GM23248 (cell line): Measurements from ENCODE around the gene SCLT1. TPM values are rescaled to one million over a fixed set of nuclear protein-coding genes. Genes with fewer than 3 reads are reported as not detected.

Experiments used
- DNase-seq: peaks from one replicate; pipeline ENCODE4 v3.0.0-alpha.2; 2015
- H2AFZ ChIP-seq: fragments of 200-600 bp; sonication (generic); 2 replicates; pipeline ENCODE4 v1.6.1; 2016; ENCODE audit warnings: antibody characterized with exemption
- H3F3A ChIP-seq: fragments of 200-600 bp; sonication (generic); 2 replicates; pipeline ENCODE4 v1.6.1; 2016; ENCODE audit warnings: mild to moderate bottlenecking, antibody characterized with exemption, mixed run types; ENCODE audit not compliant: insufficient read depth
- H3K27ac ChIP-seq: fragments of 200-600 bp; sonication (generic); 2 replicates; pipeline ENCODE4 v1.5.1; 2016; ENCODE audit warnings: mild to moderate bottlenecking
- H3K27me3 ChIP-seq: fragments of 200-600 bp; sonication (generic); replicated peaks from 2 replicates; pipeline ENCODE4 v1.6.1; 2016; ENCODE audit warnings: mild to moderate bottlenecking; ENCODE audit not compliant: insufficient read depth
- H3K36me3 ChIP-seq: fragments of 200-600 bp; sonication (generic); 2 replicates; pipeline ENCODE4 v1.6.1; 2016; ENCODE audit warnings: low read depth, mild to moderate bottlenecking
- H3K4me1 ChIP-seq: fragments of 200-600 bp; sonication (generic); 2 replicates; pipeline ENCODE4 v1.6.1; 2016; ENCODE audit warnings: mild to moderate bottlenecking; ENCODE audit not compliant: insufficient read depth
- H3K4me2 ChIP-seq: fragments of 200-600 bp; sonication (generic); one replicate; pipeline ENCODE4 v1.6.1; 2016; ENCODE audit warnings: mild to moderate bottlenecking; ENCODE audit not compliant: unreplicated experiment
- H3K4me3 ChIP-seq: fragments of 200-600 bp; sonication (generic); 2 replicates; pipeline ENCODE4 v1.5.1; 2016; ENCODE audit warnings: mild to moderate bottlenecking
- H3K79me2 ChIP-seq: fragments of 200-600 bp; sonication (generic); 2 replicates; pipeline ENCODE4 v1.6.1; 2016; ENCODE audit warnings: mild to moderate bottlenecking; ENCODE audit not compliant: insufficient read depth
- H3K9ac ChIP-seq: fragments of 200-600 bp; sonication (generic); 2 replicates; pipeline ENCODE4 v1.6.1; 2016; ENCODE audit warnings: mild to moderate bottlenecking
- H3K9me2 ChIP-seq: fragments of 200-600 bp; sonication (generic); 2 replicates; pipeline ENCODE4 v1.6.1; 2016; ENCODE audit warnings: mixed run types, mild to moderate bottlenecking, moderate library complexity; ENCODE audit not compliant: insufficient read depth
- H3K9me3 ChIP-seq: fragments of 200-600 bp; sonication (generic); one replicate; pipeline ENCODE4 v1.6.1; 2017; ENCODE audit warnings: low read depth
- H4K20me1 ChIP-seq: fragments of 200-600 bp; sonication (generic); 2 replicates; pipeline ENCODE4 v1.6.0; 2016; ENCODE audit not compliant: insufficient read depth
- EZH2 ChIP-seq: fragments of 200-600 bp; sonication (generic); IDR thresholded peaks from 2 replicates; pipeline ENCODE4 v1.6.1; 2018; ENCODE audit warnings: antibody characterized with exemption, mild to moderate bottlenecking; ENCODE audit not compliant: insufficient read depth, poor library complexity, severe bottlenecking
- EZH2phosphoT487 ChIP-seq: fragments of 200-600 bp; sonication (generic); IDR thresholded peaks from 2 replicates; pipeline ENCODE4 v1.6.1; 2018; ENCODE audit warnings: antibody characterized with exemption, moderate library complexity, mild to moderate bottlenecking, low read depth; ENCODE audit not compliant: insufficient read depth
- WGBS, 2 experiments: methylation state at CpG; one replicate each; pipeline ENCODE4 v1.1.6; 2015 to 2017; ENCODE audit warnings: low lambda C conversion rate in 2 of 2, low coverage in 1 of 2; ENCODE audit errors: missing lambda C conversion rate in 2 of 2; 5-methylcytosine and 5-hydroxymethylcytosine counted together
- in situ Hi-C: fragments of 300-500 bp; cut with MboI; formaldehyde crosslinking; loops from 2 replicates; pipeline ENCODE4 v1.15.0; 2020
- polyA plus RNA-seq: library from polyadenylated mRNA; unstranded; fragments of >200 nt; fragmentation: Nextera tagmentation; extraction: Ambion mirVana; gene quantifications from 2 replicates; pipeline ENCODE4 v1.2.1, GENCODE V29; 2016
- total RNA-seq: library from RNA; depleted of rRNA; stranded (reverse); fragments of >200 nt; shearing (Covaris generic); gene quantifications from 2 replicates; pipeline ENCODE4 v1.2.3, GENCODE V29; 2014

SCLT1 gene
- total and polyA plus RNA-seq, 2 experiments from 2014 or later, result 7.3 to 9.0 TPM

DNA sequence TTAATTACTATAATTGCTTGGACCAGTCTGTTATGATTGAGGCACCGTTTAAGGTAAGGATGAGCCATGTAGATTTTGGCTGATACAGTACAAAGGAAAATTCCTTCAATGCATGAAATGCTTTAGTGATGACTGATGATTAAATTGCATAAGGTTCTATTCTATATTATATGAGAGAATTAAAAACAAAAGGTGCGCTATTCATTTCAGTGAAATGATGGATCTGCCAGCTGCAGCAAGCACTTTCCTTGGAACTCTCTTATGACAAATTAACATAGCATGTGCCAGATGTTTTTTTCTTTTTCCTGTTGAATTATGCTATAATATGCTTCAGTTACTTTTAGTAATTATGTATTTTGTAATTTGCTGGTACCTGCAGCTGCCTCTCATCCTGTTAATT lies 185.4 kb downstream of the SCLT1 start:
- peak; percentile 1 for DNase-seq
- Histone ChIP-seq H3K9ac (no peak overlapping the region), H3K79me2 (no peaks in the 10 kb centered on the region), H3K4me3 (no peak overlapping the region), H2AFZ (no peak overlapping the region), H4K20me1 (no peaks in the 10 kb centered on the region), H3K36me3 (no peaks in the 10 kb centered on the region), H3F3A (no peaks in the 10 kb centered on the region), H3K4me2 (no peak overlapping the region), H3K27me3 (no peaks in the 10 kb centered on the region), H3K9me2 (no peaks in the 10 kb centered on the region), H3K27ac (no peak overlapping the region), H3K9me3 (no peaks in the 10 kb centered on the region), H3K4me1 (no peaks in the 10 kb centered on the region)
- WGBS, 2 experiments, result 76 to 81% methylated on average over 2 of the region's 2 CpGs
- in situ Hi-C loops, result no loop called here
- no peak for TF ChIP-seq EZH2
- TF ChIP-seq EZH2phosphoT487, result no peak

GRCh38 chr4:128906581-128906980 lies 186.8 kb downstream of the SCLT1 start:
- H3K9me3 ChIP-seq, result no peaks in the 10 kb centered on the region
- no peaks in the 10 kb centered on the region for H3K4me1 ChIP-seq
- H3K4me2 ChIP-seq, result no peak overlapping the region
- H3K9ac ChIP-seq, result no peak overlapping the region
- DNase-seq, result no peak
- WGBS, 2 experiments, result 54 to 65% methylated on average over 1 of the region's 1 CpG
- no peak overlapping the region for H3K27ac ChIP-seq
- H2AFZ ChIP-seq, result no peak overlapping the region
- H3K4me3 ChIP-seq, result no peak overlapping the region
- no peaks in the 10 kb centered on the region for H3K36me3 ChIP-seq
- in situ Hi-C loops, result no loop called here
- TF ChIP-seq EZH2phosphoT487 (no peak), EZH2 (no peak)
- no peaks in the 10 kb centered on the region for H3K79me2 ChIP-seq
- no peaks in the 10 kb centered on the region for H4K20me1 ChIP-seq
- no peaks in the 10 kb centered on the region for H3K9me2 ChIP-seq
- H3K27me3 ChIP-seq, result no peaks in the 10 kb centered on the region
- H3F3A ChIP-seq, result no peaks in the 10 kb centered on the region

DNA sequence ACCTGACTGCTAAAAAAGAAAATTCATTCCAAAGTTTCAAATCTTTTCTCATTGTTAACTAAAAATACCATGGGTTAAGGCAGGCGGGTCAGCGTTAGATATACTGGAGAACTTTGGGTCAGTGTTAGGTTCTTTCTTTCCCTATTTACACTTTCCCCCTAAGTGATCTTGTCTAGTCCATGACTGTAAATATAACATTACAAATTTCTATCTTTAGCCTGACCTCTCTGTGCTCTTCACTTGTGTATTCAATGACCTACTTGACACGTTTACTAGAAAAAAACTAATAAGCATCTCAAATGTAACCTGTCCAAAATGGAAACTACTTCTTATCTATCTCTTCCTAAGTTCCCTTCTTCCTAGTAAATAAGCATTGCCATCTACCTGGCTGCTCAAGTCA lies 188.5 kb downstream of the SCLT1 start:
- H3F3A ChIP-seq, result no peaks in the 10 kb centered on the region
- H3K4me1 ChIP-seq, result no peaks in the 10 kb centered on the region
- DNase-seq, result no peak
- H3K4me2 ChIP-seq, result no peak overlapping the region
- no peaks in the 10 kb centered on the region for H3K9me2 ChIP-seq
- H3K79me2 ChIP-seq, result no peaks in the 10 kb centered on the region
- 95 to 100% methylated on average over 3 of the region's 3 CpGs for WGBS, 2 experiments
- no peak overlapping the region for H3K4me3 ChIP-seq
- H2AFZ ChIP-seq, result no peak overlapping the region
- in situ Hi-C loops, result no loop called here
- no peaks in the 10 kb centered on the region for H3K36me3 ChIP-seq
- no peaks in the 10 kb centered on the region for H3K9me3 ChIP-seq
- H4K20me1 ChIP-seq, result no peaks in the 10 kb centered on the region
- H3K27ac ChIP-seq, result no peak overlapping the region
- no peaks in the 10 kb centered on the region for H3K27me3 ChIP-seq
- no peak for TF ChIP-seq EZH2phosphoT487
- no peak for TF ChIP-seq EZH2
- no peak overlapping the region for H3K9ac ChIP-seq

- TF ChIP-seq EZH2 (no peak), EZH2phosphoT487 (no peak)
- Histone ChIP-seq H3K4me1 (no peaks in the 10 kb centered on the region), H4K20me1 (no peaks in the 10 kb centered on the region), H3K27me3 (no peaks in the 10 kb centered on the region), H3K27ac (no peak overlapping the region), H3K9me2 (no peaks in the 10 kb centered on the region), H3K4me2 (no peak overlapping the region), H3K4me3 (no peak overlapping the region), H3K79me2 (no peaks in the 10 kb centered on the region), H3F3A (peaks cover 27% of the 10 kb centered on the region), H3K9me3 (no peaks in the 10 kb centered on the region), H3K36me3 (peaks cover 7% of the 10 kb centered on the region; the same call in 1 of the 2 replicates), H2AFZ (no peak overlapping the region), H3K9ac (no peak overlapping the region)
- in situ Hi-C loops, result no loop called here
- no peak for DNase-seq
- WGBS, 2 experiments, result 92 to 94% methylated on average over 4 of the region's 4 CpGs
Observed at GRCh38 chr4:128880662-128881061, 212.7 kb downstream of the SCLT1 start.

DNA sequence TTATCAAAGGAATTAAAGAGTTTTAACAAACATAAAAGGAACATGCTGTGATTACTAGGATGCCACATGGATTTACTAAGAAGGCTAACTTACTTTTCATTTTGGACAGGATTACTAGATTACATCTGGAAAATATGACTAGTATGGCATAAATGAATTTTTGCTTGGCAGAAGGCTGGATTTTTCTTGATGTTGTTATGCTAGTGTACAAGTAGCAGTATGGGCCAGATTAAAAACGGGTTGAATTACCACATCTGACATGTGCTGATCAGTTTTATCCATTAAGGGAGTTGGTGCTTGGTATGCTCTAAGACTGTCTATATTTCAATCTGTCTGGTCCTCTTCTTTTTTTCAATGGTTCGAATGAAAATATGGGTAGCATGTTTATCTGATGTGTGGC lies 213.4 kb downstream of the SCLT1 start:
- Histone ChIP-seq H3K9me2 (no peaks in the 10 kb centered on the region), H2AFZ (no peak overlapping the region), H3K79me2 (no peaks in the 10 kb centered on the region), H3K36me3 (peaks cover 12% of the 10 kb centered on the region; the same call in 1 of the 2 replicates), H3F3A (peaks cover 27% of the 10 kb centered on the region), H3K27me3 (no peaks in the 10 kb centered on the region), H3K9ac (no peak overlapping the region), H3K9me3 (no peaks in the 10 kb centered on the region), H3K4me3 (no peak overlapping the region), H3K4me2 (no peak overlapping the region), H3K4me1 (no peaks in the 10 kb centered on the region), H3K27ac (no peak overlapping the region), H4K20me1 (no peaks in the 10 kb centered on the region)
- WGBS, 2 experiments, result 35 to 42% methylated on average over 2 of the region's 2 CpGs
- no peak for DNase-seq
- TF ChIP-seq EZH2phosphoT487, result no peak
- no peak for TF ChIP-seq EZH2
- in situ Hi-C loops, result no loop called here
